HFFc6 (cell line): ENCODE measurements around the gene EXOC3L1. TPM values are rescaled to one million over a fixed set of nuclear protein-coding genes. Genes with fewer than 3 reads are reported as not detected.

Experiments used
- DNase-seq: peaks from one replicate; pipeline ENCODE4 v3.0.0-alpha.2; 2018
- H3K27ac Mint-ChIP-seq: 2 replicates; pipeline ENCODE4 v1.8.0; 2020; ENCODE audit warnings: mild to moderate bottlenecking, mixed read lengths
- H3K27me3 Mint-ChIP-seq: 2 replicates; pipeline ENCODE4 v1.8.0; 2021; ENCODE audit warnings: mild to moderate bottlenecking, moderate library complexity, mixed read lengths; ENCODE audit not compliant: insufficient read depth
- H3K36me3 Mint-ChIP-seq: 2 replicates; pipeline ENCODE4 v1.8.0; 2021; ENCODE audit warnings: low read depth, mixed read lengths
- H3K4me1 Mint-ChIP-seq: 2 replicates; pipeline ENCODE4 v1.8.0; 2020; ENCODE audit warnings: low read depth, mixed read lengths
- H3K4me3 Mint-ChIP-seq: 2 replicates; pipeline ENCODE4 v1.8.0; 2020; ENCODE audit warnings: mild to moderate bottlenecking, moderate library complexity, mixed read lengths
- H3K9me3 Mint-ChIP-seq: 2 replicates; pipeline ENCODE4 v1.8.0; 2020; ENCODE audit warnings: mild to moderate bottlenecking, mixed read lengths
- CTCF ChIP-seq: fragments of 200-600 bp; sonication (generic); IDR thresholded peaks from 2 replicates; pipeline ENCODE4 v1.5.0; 2021; ENCODE audit warnings: antibody characterized with exemption, mild to moderate bottlenecking
- total RNA-seq, 6 experiments: library from RNA; stranded (reverse); fragmentation: NEBNext Ultra II Directional; extraction: Animal tissue kit (Norgen Biotek cat#: 25700); gene quantifications; 2 replicates in 1 of 6; 3 replicates in 5 of 6; pipeline ENCODE4 v1.2.3, GENCODE V29; 2021

The EXOC3L1 gene
- total RNA-seq, 6 experiments from 2014 or later = 0.18 TPM; not detected in 5

GRCh38 chr16:67181346-67181745 is 8.6 kb downstream of the EXOC3L1 start:
- peak; percentile 82 for DNase-seq
- no peaks in the 10 kb centered on the region; the same call in 1 of the 2 replicates for H3K27me3 Mint-ChIP-seq

GRCh38 chr16:67180166-67180565 is 9.8 kb downstream of the EXOC3L1 start:
- no peaks in the 10 kb centered on the region for H3K9me3 Mint-ChIP-seq
- no peaks in the 10 kb centered on the region; the same call in 1 of the 2 replicates for H3K27me3 Mint-ChIP-seq
- DNase-seq = no peak
- TF ChIP-seq CTCF = no peak
- H3K4me3 Mint-ChIP-seq = no peak overlapping the region
- peaks cover 4% of the 10 kb centered on the region; the same call in 1 of the 2 replicates for H3K36me3 Mint-ChIP-seq
- no peak overlapping the region for H3K27ac Mint-ChIP-seq
- H3K4me1 Mint-ChIP-seq = peaks cover 3% of the 10 kb centered on the region

More at GRCh38 chr16:67181346-67181745, 8.6 kb downstream of the EXOC3L1 start:
- Mint-ChIP-seq H3K9me3 (no peaks in the 10 kb centered on the region), H3K4me3 (no peak overlapping the region), H3K4me1 (peaks cover 15% of the 10 kb centered on the region), H3K27ac (no peak overlapping the region), H3K36me3 (peaks cover 4% of the 10 kb centered on the region; the same call in 1 of the 2 replicates)
- TF ChIP-seq CTCF = no peak

- Mint-ChIP-seq H3K4me1 (no peaks in the 10 kb centered on the region; the same call in 1 of the 2 replicates), H3K27me3 (no peaks in the 10 kb centered on the region; the same call in 1 of the 2 replicates), H3K27ac (no peak overlapping the region), H3K9me3 (no peaks in the 10 kb centered on the region), H3K36me3 (peaks cover 4% of the 10 kb centered on the region; the same call in 1 of the 2 replicates), H3K4me3 (no peak overlapping the region)
- DNase-seq = no peak
- peak; percentile 51 for TF ChIP-seq CTCF
These were observed 10.4 kb downstream of the EXOC3L1 start for GRCh38 chr16:67179421-67180080.

GRCh38 chr16:67177743-67178699 is 11.9 kb downstream of the EXOC3L1 start:
- no peaks in the 10 kb centered on the region for H3K9me3 Mint-ChIP-seq
- H3K27ac Mint-ChIP-seq = no peak overlapping the region
- no peak overlapping the region for H3K4me3 Mint-ChIP-seq
- H3K36me3 Mint-ChIP-seq = peaks cover 4% of the 10 kb centered on the region; the same call in 1 of the 2 replicates
- no peak for DNase-seq
- no peak for TF ChIP-seq CTCF
- H3K4me1 Mint-ChIP-seq = peaks cover 11% of the 10 kb centered on the region
- no peaks in the 10 kb centered on the region; the same call in 1 of the 2 replicates for H3K27me3 Mint-ChIP-seq

GRCh38 chr16:67176662-67177061 is 13.3 kb downstream of the EXOC3L1 start:
- TF ChIP-seq CTCF = no peak
- Mint-ChIP-seq H3K27me3 (no peaks in the 10 kb centered on the region; the same call in 1 of the 2 replicates), H3K27ac (no peak overlapping the region), H3K36me3 (peaks cover 4% of the 10 kb centered on the region; the same call in 1 of the 2 replicates), H3K4me1 (peaks cover 14% of the 10 kb centered on the region), H3K9me3 (no peaks in the 10 kb centered on the region), H3K4me3 (no peak overlapping the region)
- no peak for DNase-seq
